NCI-H2081 (cell line): ENCODE data around the gene IZUMO4.
"Not testable (repeated sequence)": the region's sequence is repeated elsewhere in the genome, so short reads cannot be mapped to it uniquely, and the experiment has no call there.

Source experiments
- DNase-seq, 2 experiments: peaks; one replicate each; lab custom pipeline; 2025; lab: John Stamatoyannopoulos, UW

Gene IZUMO4

GRCh38 chr19:2123682-2124387, 27.1 kb downstream of the IZUMO4 start:
- DNase-seq: no peak

- no peak for DNase-seq
These were observed 30.3 kb downstream of the IZUMO4 start for GRCh38 chr19:2126879-2127518.

- DNase-seq: peak; percentile 22 to 48
These were observed 31.0 kb downstream of the IZUMO4 start for GRCh38 chr19:2127758-2128157.

GRCh38 chr19:2128252-2128651, 31.5 kb downstream of the IZUMO4 start:
- not testable (repeated sequence) for DNase-seq

- no peak for DNase-seq
These were observed 32.3 kb downstream of the IZUMO4 start for GRCh38 chr19:2129022-2129421.

- no peak for DNase-seq
These were observed 32.8 kb downstream of the IZUMO4 start for GRCh38 chr19:2129486-2129885.

- DNase-seq: no peak
These were observed 33.4 kb downstream of the IZUMO4 start for GRCh38 chr19:2129892-2130770.

- DNase-seq: not testable (repeated sequence)
These were observed 34.6 kb downstream of the IZUMO4 start for GRCh38 chr19:2131012-2131975.

- no peak for DNase-seq
These were observed 35.5 kb downstream of the IZUMO4 start for GRCh38 chr19:2132191-2132590.

GRCh38 chr19:2132731-2133490, 36.2 kb downstream of the IZUMO4 start:
- DNase-seq: no peak

GRCh38 chr19:2135474-2136402, 39.0 kb downstream of the IZUMO4 start:
- no peak for DNase-seq

- DNase-seq: no peak
These were observed 40.1 kb downstream of the IZUMO4 start for GRCh38 chr19:2136796-2137195.

GRCh38 chr19:2138061-2138728, 41.5 kb downstream of the IZUMO4 start:
- no peak for DNase-seq

- no peak for DNase-seq
These were observed 42.8 kb downstream of the IZUMO4 start for GRCh38 chr19:2139385-2140137.

- no peak for DNase-seq
These were observed 43.4 kb downstream of the IZUMO4 start for GRCh38 chr19:2140138-2140569.

GRCh38 chr19:2142173-2142829, 45.6 kb downstream of the IZUMO4 start:
- no peak for DNase-seq

- DNase-seq: no peak
These were observed 47.5 kb downstream of the IZUMO4 start for GRCh38 chr19:2144190-2144589.

- DNase-seq: no peak
These were observed 49.1 kb downstream of the IZUMO4 start for GRCh38 chr19:2145831-2146241.
